ENCODE measurements around the gene MICALL2. TPM values are rescaled to one million over a fixed set of nuclear protein-coding genes. Genes with fewer than 3 reads are reported as not detected.

Gene MICALL2
- total RNA-seq, 6 donors from 2014 or later = 17.8 to 67.1 (median 42.4) TPM

GRCh38 chr7:1391449-1391848 is 67.8 kb downstream of the MICALL2 start:
- H3K27ac ChIP-seq = no peak overlapping the region
- peaks cover 4 to 14% (median 11%) of the 10 kb centered on the region in 4 donors for H3K9me3 ChIP-seq
- peaks cover 0 to 8% (median 3%) of the 10 kb centered on the region in 4 donors for H3K27me3 ChIP-seq
- H3K36me3 ChIP-seq = no peaks in the 10 kb centered on the region
- ATAC-seq (ENCODE audit: low FRiP score in 2 of 2) (no peak), DNase-seq (no peak)
- no peaks in the 10 kb centered on the region for H3K4me1 ChIP-seq
- H3K4me3 ChIP-seq = no peak overlapping the region
- 79 to 84% methylated on average over 4 of the region's 4 CpGs for WGBS, 2 donors
- no peak for TF ChIP-seq POLR2A (IDR thresholded peaks at IDR 0.05)

- TF ChIP-seq POLR2AphosphoS5 (IDR thresholded peaks at IDR 0.05) = no peak
- no peak for TF ChIP-seq EP300 (IDR thresholded peaks at IDR 0.05)
- TF ChIP-seq POLR2A (IDR thresholded peaks at IDR 0.05) = no peak
- TF ChIP-seq CTCF (IDR thresholded peaks at IDR 0.05) = no peak
- Histone ChIP-seq H3K9me3 (peaks cover 0 to 6% (median 5%) of the 10 kb centered on the region in 4 donors), H3K36me3 (no peaks in the 10 kb centered on the region), H3K4me1 (no peaks in the 10 kb centered on the region), H3K27ac (no peak overlapping the region), H3K4me3 (no peak overlapping the region), H3K27me3 (peaks cover 0 to 26% (median 5%) of the 10 kb centered on the region in 4 donors)
- DNase-seq (no peak), ATAC-seq (ENCODE audit: low FRiP score in 2 of 2) (no peak)
- WGBS, 2 donors = 70 to 74% methylated on average over 22 to 29 of the region's 29 CpGs
These were observed 70.5 kb downstream of the MICALL2 start for GRCh38 chr7:1388703-1389335.

- TF ChIP-seq EP300 (IDR thresholded peaks at IDR 0.05) (no peak), POLR2A (IDR thresholded peaks at IDR 0.05) (no peak), POLR2AphosphoS5 (IDR thresholded peaks at IDR 0.05) (no peak)
- peaks cover 0 to 26% (median 5%) of the 10 kb centered on the region in 4 donors for H3K27me3 ChIP-seq
- no peaks in the 10 kb centered on the region for H3K36me3 ChIP-seq
- no peak overlapping the region for H3K4me3 ChIP-seq
- ATAC-seq (ENCODE audit: low FRiP score in 2 of 2) (no peak), DNase-seq (no peak)
- H3K27ac ChIP-seq = no peak overlapping the region
- no peaks in the 10 kb centered on the region for H3K4me1 ChIP-seq
- WGBS, 2 donors = 80 to 82% methylated on average over 19 of the region's 19 CpGs
- peaks cover 0 to 6% (median 5%) of the 10 kb centered on the region in 4 donors for H3K9me3 ChIP-seq
These were observed 71.1 kb downstream of the MICALL2 start for GRCh38 chr7:1388021-1388702.

DNA sequence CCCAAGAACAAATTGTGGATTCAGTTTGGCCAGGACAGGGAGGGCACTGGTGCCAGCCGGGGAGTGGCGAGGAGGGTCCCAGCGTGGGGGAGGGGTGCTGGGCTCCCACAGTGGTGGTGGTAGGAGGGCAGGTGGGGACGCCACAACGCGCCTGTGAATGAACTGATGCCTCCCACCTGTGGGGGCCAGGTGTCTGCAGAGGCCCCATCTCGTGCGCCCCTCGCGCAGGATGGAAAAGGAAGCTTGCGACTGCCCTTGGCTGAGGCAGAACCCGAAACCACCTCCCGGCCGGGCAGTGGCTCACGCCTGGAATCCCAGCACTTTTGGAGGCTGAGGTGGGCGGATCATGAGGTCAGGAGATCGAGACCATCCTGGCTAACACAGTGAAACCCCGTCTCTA is 72.0 kb downstream of the MICALL2 start:
- no peak for TF ChIP-seq CTCF (IDR thresholded peaks at IDR 0.05)
- no peak for TF ChIP-seq EP300 (IDR thresholded peaks at IDR 0.05)
- no peak for TF ChIP-seq POLR2AphosphoS5 (IDR thresholded peaks at IDR 0.05)
- TF ChIP-seq POLR2A (IDR thresholded peaks at IDR 0.05) = no peak
- peaks cover 0 to 6% (median 5%) of the 10 kb centered on the region in 4 donors for H3K9me3 ChIP-seq
- no peaks in the 10 kb centered on the region for H3K4me1 ChIP-seq
- ATAC-seq (ENCODE audit: low FRiP score in 2 of 2) = no peak
- no peak overlapping the region for H3K4me3 ChIP-seq
- H3K36me3 ChIP-seq = no peaks in the 10 kb centered on the region
- no peak overlapping the region for H3K27ac ChIP-seq
- peaks cover 0 to 26% (median 5%) of the 10 kb centered on the region in 4 donors for H3K27me3 ChIP-seq
- DNase-seq = no peak
- 73 to 77% methylated on average over 14 to 18 of the region's 18 CpGs for WGBS, 2 donors

DNA sequence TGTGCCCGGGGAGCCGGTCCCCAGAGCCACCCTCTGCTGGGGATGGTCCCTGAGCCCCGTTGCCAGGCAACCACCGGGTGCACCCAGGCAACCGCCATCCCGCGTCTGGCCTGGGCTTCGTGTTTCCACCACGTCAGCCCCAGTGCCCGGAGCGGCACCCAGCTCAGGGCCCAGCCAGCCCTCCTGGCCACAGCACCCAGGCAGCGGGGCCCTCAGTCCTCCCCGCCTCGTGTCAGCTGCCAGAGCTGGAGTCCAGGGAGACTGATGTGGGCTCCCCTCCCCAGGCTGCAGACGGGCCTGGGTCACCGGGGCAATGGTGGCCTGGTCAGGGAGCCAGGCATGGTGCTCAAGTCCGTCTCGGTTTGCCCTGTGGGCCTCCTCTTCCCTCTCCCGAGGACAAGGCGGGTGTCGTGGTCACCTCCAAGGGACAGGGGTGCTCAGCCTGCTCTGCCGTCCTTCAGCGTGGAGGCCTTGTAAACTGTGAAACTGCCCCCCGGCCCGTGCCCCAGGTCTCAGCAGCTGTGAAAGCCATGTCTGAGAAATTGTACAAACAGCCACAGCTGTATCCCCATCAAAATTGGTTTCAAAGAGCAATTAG is 72.5 kb downstream of the MICALL2 start:
- H3K4me1 ChIP-seq = no peaks in the 10 kb centered on the region
- H3K9me3 ChIP-seq = peaks cover 0 to 5% (median 3%) of the 10 kb centered on the region in 4 donors
- TF ChIP-seq POLR2AphosphoS5 (IDR thresholded peaks at IDR 0.05) = no peak
- no peak for TF ChIP-seq POLR2A (IDR thresholded peaks at IDR 0.05)
- TF ChIP-seq EP300 (IDR thresholded peaks at IDR 0.05) = no peak
- TF ChIP-seq CTCF (IDR thresholded peaks at IDR 0.05) = no peak
- no peaks in the 10 kb centered on the region for H3K36me3 ChIP-seq
- ATAC-seq (ENCODE audit: low FRiP score in 2 of 2) (no peak), DNase-seq (no peak)
- peaks cover 0 to 26% (median 5%) of the 10 kb centered on the region in 4 donors for H3K27me3 ChIP-seq
- 40% methylated on average over 18 of the region's 25 CpGs; no CpG with 5 or more reads in 1 of the 2 donors for WGBS, 2 donors
- H3K27ac ChIP-seq = no peak overlapping the region
- H3K4me3 ChIP-seq = no peak overlapping the region

Data from upper lobe of left lung (tissue), 6 donors.